Ascending aorta (tissue), 2 donors: ENCODE results near the gene RELB. TPM values are rescaled to one million over a fixed set of nuclear protein-coding genes. Genes with fewer than 3 reads are reported as not detected.

ENCODE experiments used
- DNase-seq, 2 donors: peaks; one replicate each; pipeline ENCODE4 v3.0.0-alpha.2; 2019; ENCODE audit warnings: low spot score in 2 of 2
- H3K27ac ChIP-seq, 2 donors: fragments of 200-600 bp; sonication (generic); one replicate each; pipeline ENCODE4 v1.5.1; 2016 to 2017; ENCODE audit warnings: mild to moderate bottlenecking in 1 of 2
- H3K27me3 ChIP-seq: fragments of 200-600 bp; sonication (generic); one replicate; pipeline ENCODE4 v1.5.1; 2017
- H3K36me3 ChIP-seq, 2 donors: fragments of 200-600 bp; sonication (generic); one replicate each; pipeline ENCODE4 v1.5.1; 2016
- H3K4me1 ChIP-seq, 2 donors: fragments of 200-600 bp; sonication (generic); one replicate each; pipeline ENCODE4 v1.5.1; 2016 to 2017; ENCODE audit warnings: mild to moderate bottlenecking in 1 of 2
- H3K4me3 ChIP-seq, 2 donors: fragments of 200-600 bp; sonication (generic); one replicate each; pipeline ENCODE4 v1.5.1; 2016 to 2017; ENCODE audit warnings: mild to moderate bottlenecking in 1 of 2
- H3K9me3 ChIP-seq, 2 donors: fragments of 200-600 bp; sonication (generic); one replicate each; pipeline ENCODE4 v1.5.1; 2016
- CTCF ChIP-seq, 3 experiments: fragments of 200-600 bp in 2 of 3; fragments of 450-650 bp in 1 of 3; sonication (generic) in 2 of 3; IDR thresholded peaks; one replicate each; pipeline ENCODE4 v1.5.1; 2016 to 2019; ENCODE audit warnings: antibody characterized with exemption in 3 of 3, mild to moderate bottlenecking in 1 of 3, moderate library complexity in 1 of 3
- intact Hi-C: fragments of 100-400 bp; cut with DNase I; formaldehyde crosslinking; loops from one replicate; pipeline ENCODE4 v1.15.1; 2023
- total RNA-seq: library from RNA; depleted of rRNA; stranded (reverse); fragments of >200 nt; gene quantifications from one replicate; pipeline ENCODE4 v1.1.0, GENCODE V29; 2016

Gene RELB
- total RNA-seq, 1 donor from 2014 or later = 8.7 TPM

- H3K36me3 ChIP-seq = peaks cover 68 to 90% of the 10 kb centered on the region in 2 donors
- no peak for TF ChIP-seq CTCF (IDR thresholded peaks at IDR 0.05)
- H3K9me3 ChIP-seq = no peaks in the 10 kb centered on the region
- intact Hi-C loops = no loop called here
- DNase-seq = no peak
- H3K27ac ChIP-seq = no peak overlapping the region
- no peaks in the 10 kb centered on the region for H3K4me1 ChIP-seq
- no peaks in the 10 kb centered on the region for H3K27me3 ChIP-seq
- H3K4me3 ChIP-seq = no peak overlapping the region
These were observed 14.9 kb upstream of the RELB start for GRCh38 chr19:44986389-44986788.

GRCh38 chr19:44987148-44987675, 14.1 kb upstream of the RELB start:
- intact Hi-C loops = no loop called here
- no peak overlapping the region for H3K27ac ChIP-seq
- no peak for DNase-seq
- H3K4me3 ChIP-seq = no peak overlapping the region
- H3K36me3 ChIP-seq = peaks cover 69 to 90% of the 10 kb centered on the region in 2 donors
- H3K27me3 ChIP-seq = no peaks in the 10 kb centered on the region
- H3K4me1 ChIP-seq = no peaks in the 10 kb centered on the region
- TF ChIP-seq CTCF (IDR thresholded peaks at IDR 0.05) = no peak
- H3K9me3 ChIP-seq = no peaks in the 10 kb centered on the region

- no peak overlapping the region for H3K27ac ChIP-seq
- DNase-seq = no peak
- H3K4me1 ChIP-seq = no peaks in the 10 kb centered on the region
- no peak overlapping the region for H3K4me3 ChIP-seq
- peaks cover 70 to 93% of the 10 kb centered on the region in 2 donors for H3K36me3 ChIP-seq
- no peak for TF ChIP-seq CTCF (IDR thresholded peaks at IDR 0.05)
- H3K27me3 ChIP-seq = no peaks in the 10 kb centered on the region
- intact Hi-C loops = no loop called here
- H3K9me3 ChIP-seq = no peaks in the 10 kb centered on the region
These were observed 13.0 kb upstream of the RELB start for GRCh38 chr19:44988273-44988672.

GRCh38 chr19:44988896-44989556, 12.2 kb upstream of the RELB start:
- peak in 1 of 2 donors; percentile 74 for DNase-seq
- intact Hi-C loops = no loop called here
- Histone ChIP-seq H3K27me3 (no peaks in the 10 kb centered on the region), H3K9me3 (no peaks in the 10 kb centered on the region), H3K36me3 (peaks cover 70 to 90% of the 10 kb centered on the region in 2 donors), H3K27ac (no peak overlapping the region), H3K4me1 (no peaks in the 10 kb centered on the region), H3K4me3 (no peak overlapping the region)
- peak; percentile 23 to 46 (median 31) for TF ChIP-seq CTCF (IDR thresholded peaks at IDR 0.05)

GRCh38 chr19:44990459-44990858, 10.8 kb upstream of the RELB start:
- Histone ChIP-seq H3K4me3 (no peak overlapping the region), H3K36me3 (peaks cover 58 to 77% of the 10 kb centered on the region in 2 donors), H3K4me1 (no peaks in the 10 kb centered on the region), H3K27ac (no peak overlapping the region), H3K9me3 (no peaks in the 10 kb centered on the region), H3K27me3 (no peaks in the 10 kb centered on the region)
- intact Hi-C loops = no loop called here
- no peak for DNase-seq
- TF ChIP-seq CTCF (IDR thresholded peaks at IDR 0.05) = no peak
